Activated CD8-positive, alpha-beta memory T cell treated with anti-CD3 and anti-CD28 coated beads, Interleukin-2, amount 50 U/mL, for 48 hours (primary cell): ENCODE results near the gene GRM5.
A peak's percentile ranks its signal among the peaks of the same experiment; 100 is the strongest.
"Not testable (repeated sequence)": the region's sequence is repeated elsewhere in the genome, so short reads cannot be mapped to it uniquely, and the experiment has no call there.

Experiments
- DNase-seq: peaks from one replicate; pipeline ENCODE4 v3.0.0-alpha.2; 2020

Gene GRM5

DNA sequence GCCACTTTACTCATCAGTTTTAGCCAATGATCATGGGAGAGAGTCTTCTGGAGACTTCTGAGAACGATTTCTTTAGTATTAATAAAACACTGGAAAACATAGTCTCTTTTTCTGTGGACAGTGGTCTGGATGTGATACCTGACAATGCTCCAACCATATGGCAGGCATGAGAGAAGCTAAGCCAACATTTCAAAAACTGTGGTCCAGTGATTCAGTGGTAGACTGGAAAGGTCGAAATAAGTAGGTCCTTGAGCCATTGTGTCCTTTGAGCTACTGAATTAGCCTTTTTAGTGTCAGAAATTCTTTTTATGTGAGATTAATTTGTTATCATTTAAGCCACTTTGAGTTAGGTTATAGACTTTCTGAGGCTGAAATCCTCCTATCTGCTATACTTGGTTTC is 530.5 kb downstream of the GRM5 start:
- DNase-seq: no peak

GRCh38 chr11:88534706-88535105 is 531.1 kb downstream of the GRM5 start:
- not testable (repeated sequence) for DNase-seq

- no peak for DNase-seq
Measured at GRCh38 chr11:88534185-88534584, 531.6 kb downstream of the GRM5 start.

- no peak for DNase-seq
Measured at GRCh38 chr11:88533001-88533400, 532.8 kb downstream of the GRM5 start.

GRCh38 chr11:88531831-88532230 is 534.0 kb downstream of the GRM5 start:
- no peak for DNase-seq

DNA sequence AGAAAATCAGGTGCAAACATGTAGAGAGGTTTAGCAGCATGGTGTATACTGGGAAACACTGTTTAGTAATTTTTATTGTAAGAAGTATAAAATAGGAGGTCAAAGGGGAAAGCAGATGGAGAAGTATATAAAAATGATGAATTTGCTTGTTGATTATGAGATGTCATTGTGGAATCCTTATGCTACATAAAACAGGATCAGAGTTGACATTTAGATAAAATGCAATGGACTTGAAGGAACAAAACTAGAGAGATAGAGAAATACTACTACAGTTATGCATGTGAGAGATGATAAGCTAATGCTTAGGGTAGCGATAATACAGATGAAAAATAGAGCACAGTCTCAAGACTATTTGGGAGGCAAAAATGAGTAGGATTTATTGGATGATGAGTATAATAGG is 536.4 kb downstream of the GRM5 start:
- no peak for DNase-seq

GRCh38 chr11:88523386-88524071 is 542.3 kb downstream of the GRM5 start:
- DNase-seq: no peak

- DNase-seq: no peak
Measured at GRCh38 chr11:88522624-88523385, 543.0 kb downstream of the GRM5 start.

DNA sequence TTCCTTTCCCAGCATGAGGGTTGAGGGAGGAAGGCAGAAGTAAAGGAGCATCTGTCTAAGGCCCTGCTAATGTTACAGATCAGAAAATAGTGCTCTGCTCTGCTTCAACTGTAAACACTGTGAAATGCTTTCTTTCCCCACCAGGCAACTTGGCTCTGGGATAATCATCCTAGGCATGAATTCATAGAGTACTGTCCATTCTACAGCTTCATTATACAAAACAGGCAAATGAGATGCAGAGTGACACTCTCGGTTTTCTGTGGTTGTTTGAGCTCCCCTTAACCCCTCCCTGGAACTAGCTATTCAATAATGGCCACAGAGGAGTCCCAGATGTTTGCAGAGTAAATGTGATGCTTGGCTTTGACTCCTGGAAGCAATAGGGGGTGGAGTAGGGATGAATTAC is 544.0 kb downstream of the GRM5 start:
- no peak for DNase-seq

DNA sequence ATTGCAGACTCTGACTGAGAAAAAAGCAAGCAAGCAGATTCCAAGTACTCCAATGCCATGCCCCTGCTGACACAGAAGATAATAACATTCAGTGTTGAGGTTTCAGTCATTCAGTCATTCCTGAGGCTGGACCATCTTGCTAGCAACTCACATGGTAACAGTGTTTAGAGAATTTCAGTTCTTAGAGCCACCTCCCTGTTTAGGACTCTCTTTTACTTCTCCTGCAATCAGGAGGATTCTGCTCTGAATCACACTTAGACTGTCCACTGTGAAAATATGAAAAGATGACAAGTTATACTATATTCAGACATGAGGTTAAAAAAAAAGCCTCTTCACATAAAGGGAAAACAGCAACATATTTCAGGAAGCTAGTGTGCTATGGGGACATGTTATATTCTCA is 544.4 kb downstream of the GRM5 start:
- no peak for DNase-seq

DNA sequence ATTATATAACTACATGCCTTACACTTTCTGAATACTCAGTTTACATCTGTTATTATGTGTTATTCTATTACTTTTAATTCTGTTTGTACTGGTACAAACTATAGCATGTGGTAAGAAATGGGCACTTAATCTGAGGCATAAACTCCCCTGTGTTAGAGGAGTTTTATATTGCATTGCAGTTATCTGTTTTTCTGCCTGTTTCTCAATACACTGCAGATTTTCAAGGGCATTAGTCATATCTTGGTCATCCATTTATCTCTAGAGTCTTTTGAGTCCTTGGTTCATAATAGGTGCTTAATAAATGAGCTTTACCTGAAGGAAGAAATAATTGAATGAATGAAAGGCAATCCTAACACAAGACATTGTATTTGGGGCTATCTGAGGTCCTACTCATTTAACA is 545.4 kb downstream of the GRM5 start:
- no peak for DNase-seq

DNA sequence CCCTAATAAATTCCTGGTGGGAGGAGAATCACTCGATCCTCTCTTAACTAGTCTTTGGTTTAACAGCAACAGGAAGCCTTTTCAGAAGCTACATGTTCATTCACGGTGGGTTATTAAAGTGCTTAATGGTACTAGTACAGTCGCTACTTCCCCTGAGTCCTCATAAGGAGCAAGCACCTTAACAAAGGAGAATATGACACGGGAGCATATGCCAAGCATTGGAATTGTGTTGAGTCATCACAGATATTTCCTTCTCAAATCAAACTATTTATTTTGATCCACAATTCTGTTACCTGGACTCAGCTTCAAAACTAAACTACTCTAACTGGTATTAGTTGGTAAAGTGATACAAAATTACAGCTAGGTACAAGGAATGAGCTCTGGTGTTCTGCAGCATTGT is 550.8 kb downstream of the GRM5 start:
- DNase-seq: no peak

DNA sequence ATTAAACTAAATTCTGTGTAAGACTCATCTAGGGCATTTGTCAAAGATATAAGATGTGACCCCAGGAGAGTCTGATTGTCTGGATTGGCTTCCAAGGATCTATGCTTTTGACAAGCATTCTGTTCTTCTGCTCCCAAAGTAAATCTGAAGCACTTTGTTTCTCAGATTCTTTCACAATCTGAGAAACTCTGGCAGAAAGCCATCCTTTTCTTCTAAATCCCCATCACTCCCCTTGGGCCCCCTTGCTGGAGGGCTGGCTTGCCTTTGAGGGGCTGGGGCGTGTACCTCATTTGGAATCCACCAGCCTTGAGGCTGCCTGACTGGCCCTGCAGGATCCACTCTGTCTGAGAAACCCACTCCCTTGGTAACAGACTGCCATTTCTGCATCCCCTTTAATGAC is 554.8 kb downstream of the GRM5 start:
- no peak for DNase-seq

- DNase-seq: peak; percentile 69
Measured at GRCh38 chr11:88508759-88509581, 556.8 kb downstream of the GRM5 start.

DNA sequence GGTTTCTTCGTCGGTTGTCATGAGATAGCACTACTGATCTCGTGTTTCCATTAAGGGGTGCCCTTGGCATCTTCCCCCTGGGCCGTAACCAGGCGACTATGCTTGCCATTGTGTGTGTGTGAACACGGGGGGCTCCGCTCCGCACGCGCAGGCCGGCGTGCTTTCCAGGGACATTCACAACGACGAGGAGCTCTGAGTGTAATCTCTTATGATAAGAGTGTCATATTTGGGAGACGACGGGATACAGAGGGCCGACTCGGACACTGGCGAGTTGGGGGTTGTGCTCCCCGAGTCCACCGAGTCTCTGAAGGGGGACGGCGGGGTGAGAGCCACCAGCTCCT is 557.4 kb downstream of the GRM5 start:
- DNase-seq: peak; percentile 56

DNA sequence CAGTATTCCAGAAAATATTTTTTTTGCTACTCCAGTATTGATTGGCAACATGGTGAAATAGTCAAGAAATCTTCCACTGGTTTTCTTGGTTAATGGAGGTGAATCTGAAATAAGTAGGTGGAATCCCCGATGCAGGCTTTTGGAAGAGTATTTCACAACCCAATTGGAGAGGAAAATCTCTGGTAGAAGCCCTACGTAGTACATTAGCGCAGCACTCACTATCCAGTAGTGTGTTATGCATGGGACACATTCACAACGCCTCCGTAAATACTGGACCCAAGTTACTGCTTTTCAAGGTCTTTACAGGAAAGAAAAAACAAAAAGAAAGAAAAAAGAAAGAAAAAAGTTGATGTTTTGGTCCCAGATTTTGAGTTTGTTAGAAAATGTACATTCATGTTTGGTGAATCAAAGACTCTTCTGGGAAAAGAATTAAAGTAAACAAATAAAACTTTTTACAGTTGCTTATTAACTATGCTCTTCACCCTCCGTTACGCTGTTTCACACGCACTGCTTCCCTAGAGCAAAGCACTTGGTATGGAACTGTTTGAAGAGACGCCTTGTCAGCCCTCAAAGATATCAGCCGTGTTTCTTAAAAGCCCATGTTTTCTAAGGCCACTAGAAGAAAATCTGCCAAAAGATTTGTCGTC is 557.9 kb downstream of the GRM5 start:
- DNase-seq: no peak

- DNase-seq: no peak
Measured at GRCh38 chr11:88501541-88501940, 564.2 kb downstream of the GRM5 start.

DNA sequence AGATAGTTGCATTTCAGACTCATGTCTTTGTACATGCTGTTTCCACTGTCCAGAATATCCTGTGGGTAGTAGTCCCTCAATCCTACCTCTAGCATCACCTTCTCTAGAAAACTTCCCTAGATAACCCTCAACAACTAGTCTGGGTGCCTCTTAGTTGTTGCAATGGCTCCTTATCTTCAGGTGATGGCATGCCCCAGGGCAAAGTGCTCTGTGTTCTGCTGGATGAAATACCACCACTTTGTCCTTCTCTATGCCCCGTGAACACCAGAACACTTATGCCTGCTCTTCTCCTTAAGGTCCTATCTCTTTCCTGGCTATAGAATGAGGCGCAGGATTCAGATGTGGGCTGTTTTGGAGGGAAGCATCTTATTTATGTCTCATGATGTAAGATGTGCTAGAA is 569.9 kb downstream of the GRM5 start:
- DNase-seq: no peak

- no peak for DNase-seq
Measured at GRCh38 chr11:88494848-88495247, 570.9 kb downstream of the GRM5 start.

DNA sequence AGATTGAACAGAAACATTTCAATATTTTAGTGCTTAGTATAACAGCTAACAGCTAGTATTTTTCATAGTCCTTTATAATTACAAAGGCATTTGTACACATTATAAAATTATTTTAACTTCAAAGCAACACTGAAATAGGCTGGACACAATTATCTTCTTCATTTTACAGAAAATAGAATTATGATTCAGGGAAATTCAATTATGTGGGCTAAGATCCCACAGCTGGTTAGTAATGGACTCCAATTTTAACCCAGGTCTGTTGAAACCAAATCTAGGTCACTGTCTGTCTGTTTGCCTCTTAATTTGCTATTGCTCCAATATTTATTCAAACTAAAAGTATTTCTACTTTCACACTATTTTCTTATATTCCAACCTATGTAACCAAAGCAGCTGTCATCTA is 574.1 kb downstream of the GRM5 start:
- DNase-seq: no peak

GRCh38 chr11:88489030-88489429 is 576.8 kb downstream of the GRM5 start:
- DNase-seq: no peak

DNA sequence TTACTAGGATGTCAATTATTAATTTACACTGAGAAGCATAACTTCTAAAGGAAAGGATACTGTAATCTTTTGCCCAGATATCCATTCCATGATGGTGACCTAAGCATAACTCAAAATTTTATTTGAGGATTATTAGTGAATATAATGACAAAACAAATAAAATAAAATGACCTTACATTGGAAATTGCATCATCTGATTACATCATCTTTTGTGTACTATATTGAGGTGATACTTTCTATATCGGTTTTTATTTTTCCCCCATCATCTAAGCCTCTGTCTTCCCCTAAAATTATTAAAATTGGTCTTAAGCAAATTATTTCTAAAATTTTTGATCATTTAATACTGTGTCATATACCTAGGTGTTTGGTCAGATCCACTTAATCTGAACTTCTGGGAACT is 578.1 kb downstream of the GRM5 start:
- no peak for DNase-seq

DNA sequence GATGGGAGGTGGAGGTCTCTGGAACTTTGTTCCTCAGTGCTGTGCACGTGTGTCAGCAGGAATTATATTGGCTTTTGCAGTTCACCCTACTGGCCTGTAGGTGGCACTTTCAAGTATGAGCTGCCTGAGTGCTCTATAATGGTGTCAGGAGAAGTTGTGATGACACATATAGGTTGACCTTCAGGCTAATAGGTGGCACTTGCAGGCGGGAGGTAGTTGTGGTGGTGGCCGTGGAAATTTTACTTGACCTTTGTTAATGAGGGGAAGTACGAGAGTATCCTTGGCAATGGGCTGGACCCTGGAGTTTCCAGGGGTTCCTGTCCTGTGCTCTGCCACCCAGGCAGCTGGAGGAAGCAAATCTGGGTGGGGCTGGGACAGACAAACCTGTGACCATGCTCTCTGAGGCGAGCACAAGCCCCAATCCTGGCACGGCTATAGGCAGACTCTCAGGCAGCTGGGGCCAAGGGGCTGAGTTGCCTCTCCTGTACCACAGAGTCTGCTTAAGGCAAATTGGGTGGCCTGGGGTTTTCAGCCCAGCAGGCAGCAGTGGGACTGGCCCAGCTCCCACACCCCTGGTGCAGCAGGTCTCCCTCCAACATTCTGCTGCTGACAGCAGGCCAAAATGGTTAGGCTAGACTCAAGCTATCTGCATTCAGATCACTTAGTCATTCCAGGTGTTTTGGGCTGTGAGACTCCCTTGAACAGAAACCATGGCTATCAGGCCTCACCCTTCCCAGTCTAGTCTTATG is 580.7 kb downstream of the GRM5 start:
- peak; percentile 54 for DNase-seq
